A549 (cell line): ENCODE measurements around the gene RHBDD2. TPM values are rescaled to one million over a fixed set of nuclear protein-coding genes. Genes with fewer than 3 reads are reported as not detected.
"Not testable (repeated sequence)": the region's sequence is repeated elsewhere in the genome, so short reads cannot be mapped to it uniquely, and the experiment has no call there.

Experiments
- ATAC-seq, 2 experiments: fragments of 200-7000 bp in 1 of 2; fragments of >200 bp in 1 of 2; cut with Nextera tagmentation in 1 of 2; cut with Tn5 transposase in 1 of 2; 3 replicates each; pipeline versions ENCODE4 v1.8.0 to v1.9.1; 2018 to 2020; ENCODE audit warnings: mild to moderate bottlenecking in 1 of 2, moderate library complexity in 1 of 2
- CTCF ChIA-PET: fragments of 300-600 bp; sonication (Branson Sonifier 250); formaldehyde crosslinking; extraction: SDS; loops from one replicate; lab custom pipeline; 2021; ENCODE audit warnings: antibody characterized with exemption, inconsistent platforms; lab: Yijun Ruan, JAX
- POLR2A ChIA-PET: fragments of 350-600 bp; formaldehyde crosslinking; extraction: SDS; loops from one replicate; lab custom pipeline; 2021; ENCODE audit warnings: antibody characterized with exemption, inconsistent platforms; lab: Yijun Ruan, JAX
- DNase-seq, 2 experiments: peaks; one replicate each; pipeline versions ENCODE4 v3.0.0 to v3.0.0-alpha.2; 2011 to 2016; ENCODE audit warnings: low read depth in 1 of 2, low spot score in 1 of 2
- FAIRE-seq: peaks from 2 replicates; lab custom pipeline; 2011; peaks lifted over from hg19 to GRCh38; lab: Jason Lieb, UNC
- H3K27ac ChIP-seq, 2 experiments: fragments of >200 bp; sonication (Bioruptor Twin); formaldehyde crosslinking; 3 replicates each; pipeline ENCODE4 v1.5.1; 2016 to 2017
- H3K4me1 ChIP-seq: fragments of >200 bp; sonication (Bioruptor Twin); formaldehyde crosslinking; 3 replicates; pipeline ENCODE4 v1.6.1; 2016
- H3K4me2 ChIP-seq: fragments of >200 bp; sonication (Bioruptor Twin); formaldehyde crosslinking; 3 replicates; pipeline ENCODE4 v1.6.1; 2016
- H3K4me3 ChIP-seq: fragments of >200 bp; sonication (Bioruptor Twin); formaldehyde crosslinking; 3 replicates; pipeline ENCODE4 v1.5.1; 2016
- H3K9me3 ChIP-seq: fragments of >200 bp; sonication (Bioruptor Twin); formaldehyde crosslinking; 3 replicates; pipeline ENCODE4 v1.6.1; 2016
- BHLHE40 ChIP-seq: IDR thresholded peaks from 2 replicates; pipeline ENCODE4 v1.6.1; 2012; ENCODE audit warnings: low read depth, low read length, inconsistent platforms
- CBX8 ChIP-seq: fragments of 200-600 bp; sonication (generic); IDR thresholded peaks from 2 replicates; pipeline ENCODE4 v1.6.1; 2016
- CTCF ChIP-seq: fragments of >200 bp; sonication (Bioruptor Twin); formaldehyde crosslinking; IDR thresholded peaks from 3 replicates; pipeline ENCODE4 v1.5.1; 2016
- EHF ChIP-seq: fragments of 250-450 bp; sonication (Bioruptor Pico); IDR thresholded peaks from 2 replicates; pipeline ENCODE4 v1.5.0; 2020; ENCODE audit warnings: mild to moderate bottlenecking
- EHMT2 ChIP-seq: fragments of 200-600 bp; sonication (generic); IDR thresholded peaks from 2 replicates; pipeline ENCODE4 v1.6.1; 2016; ENCODE audit warnings: antibody characterized with exemption, low read depth, mild to moderate bottlenecking, moderate library complexity
- ESRRA ChIP-seq: fragments of 150-350 bp; IDR thresholded peaks from 2 replicates; pipeline ENCODE4 v1.6.1; 2014; ENCODE audit warnings: mild to moderate bottlenecking, low read length, borderline replicate concordance
- FOSL2 ChIP-seq, 2 experiments: fragments of 450-650 bp in 1 of 2; fragments of >200 bp in 1 of 2; sonication (Bioruptor Twin) in 1 of 2; formaldehyde crosslinking; IDR thresholded peaks; 2 replicates each; pipeline versions ENCODE4 v1.5.0 to v1.6.1; 2016 to 2020; ENCODE audit warnings: mild to moderate bottlenecking in 1 of 2, moderate library complexity in 1 of 2
- GATA3 ChIP-seq: IDR thresholded peaks from 2 replicates; pipeline ENCODE4 v1.6.1; 2012; ENCODE audit warnings: borderline replicate concordance
- HES2 ChIP-seq: fragments of >200 bp; sonication (Bioruptor Twin); formaldehyde crosslinking; IDR thresholded peaks from 2 replicates; pipeline ENCODE4 v1.6.1; 2016
- HEYL ChIP-seq: fragments of 250-450 bp; sonication (Bioruptor Pico); IDR thresholded peaks from 2 replicates; pipeline ENCODE4 v1.8.0; 2021; ENCODE audit warnings: mild to moderate bottlenecking, moderate library complexity
- HOXB13 ChIP-seq: fragments of 250-450 bp; sonication (Bioruptor Pico); IDR thresholded peaks from 2 replicates; pipeline ENCODE4 v1.5.0; 2020; ENCODE audit warnings: low read depth, mild to moderate bottlenecking, moderate library complexity
- HOXB5 ChIP-seq: fragments of 250-450 bp; sonication (Bioruptor Pico); IDR thresholded peaks from 2 replicates; pipeline ENCODE4 v1.5.0; 2020; ENCODE audit warnings: mild to moderate bottlenecking, moderate library complexity
- KDM1A ChIP-seq: fragments of 200-600 bp; sonication (generic); IDR thresholded peaks from 2 replicates; pipeline ENCODE4 v1.6.1; 2016; ENCODE audit warnings: low read depth, mild to moderate bottlenecking
- NPAS2 ChIP-seq: fragments of 250-450 bp; sonication (Bioruptor Pico); IDR thresholded peaks from 2 replicates; pipeline ENCODE4 v1.8.0; 2022; ENCODE audit warnings: mild to moderate bottlenecking, moderate library complexity, borderline replicate concordance
- NR3C1 ChIP-seq: fragments of >200 bp; sonication (Bioruptor Twin); formaldehyde crosslinking; IDR thresholded peaks from 3 replicates; pipeline ENCODE4 v1.6.1; 2017
- PHF8 ChIP-seq: fragments of 200-600 bp; sonication (generic); IDR thresholded peaks from 2 replicates; pipeline ENCODE4 v1.6.1; 2016; ENCODE audit warnings: low read depth, mild to moderate bottlenecking, antibody characterized with exemption, moderate library complexity, borderline replicate concordance
- POLR2AphosphoS2 ChIP-seq: conservative IDR thresholded peaks from 2 replicates; pipeline ENCODE4 v1.6.1; 2012; ENCODE audit warnings: low read length, improper control_type of control experiment, inconsistent platforms
- RAD21 ChIP-seq, 2 experiments: fragments of >200 bp in 1 of 2; sonication (Bioruptor Twin) in 1 of 2; formaldehyde crosslinking in 1 of 2; IDR thresholded peaks in 1 of 2; conservative IDR thresholded peaks in 1 of 2; 2 replicates in 1 of 2; 3 replicates in 1 of 2; pipeline ENCODE4 v1.6.1; 2012 to 2018; ENCODE audit warnings: inconsistent platforms in 1 of 2
- RFX5 ChIP-seq: fragments of 450-650 bp; IDR thresholded peaks from 2 replicates; pipeline ENCODE4 v1.7.1; 2014; ENCODE audit warnings: antibody characterized with exemption, mild to moderate bottlenecking, moderate library complexity
- SMC3 ChIP-seq: fragments of >200 bp; sonication (Bioruptor Twin); formaldehyde crosslinking; IDR thresholded peaks from 3 replicates; pipeline ENCODE4 v1.6.1; 2018; ENCODE audit warnings: inconsistent platforms
- SREBF2 ChIP-seq: fragments of 450-650 bp; IDR thresholded peaks from 2 replicates; pipeline ENCODE4 v1.6.1; 2014; ENCODE audit warnings: mild to moderate bottlenecking, moderate library complexity
- TP53 ChIP-seq: fragments of 250-450 bp; sonication (Bioruptor Pico); IDR thresholded peaks from 2 replicates; pipeline ENCODE4 v1.5.0; 2021; ENCODE audit warnings: mild to moderate bottlenecking, moderate library complexity
- ZC3H11A ChIP-seq: fragments of 450-650 bp; IDR thresholded peaks from 2 replicates; pipeline ENCODE4 v1.6.1; 2014; ENCODE audit warnings: antibody characterized with exemption, mild to moderate bottlenecking
- WGBS: methylation state at CpG from one replicate; pipeline ENCODE4 v1.1.6; 2017; ENCODE audit errors: missing lambda C conversion rate; 5-methylcytosine and 5-hydroxymethylcytosine counted together
- polyA plus RNA-seq, 4 experiments: library from polyadenylated mRNA; depleted of rRNA in 3 of 4; stranded (reverse); fragments of >200 nt; fragmentation: RNase III in 1 of 4; extraction: RNeasy Plus Mini Kit Qiagen cat#74134 plus additional on column Dnase treatment in 1 of 4; gene quantifications; 2 replicates in 3 of 4; 3 replicates in 1 of 4; pipeline ENCODE4 v1.2.3, GENCODE V29; 2011 to 2017
- TF ChIP-seq, protein P1 (sequence below): fragments of 200-600 bp; sonication (generic); IDR thresholded peaks from 2 replicates; pipeline ENCODE4 v1.6.1; 2016; ENCODE audit warnings: antibody characterized with exemption, mild to moderate bottlenecking, moderate library complexity

RHBDD2 gene
- polyA plus RNA-seq, 2 of the 4 experiments (the other 2 are of a cell fraction): 61.3 to 62.0 TPM

DNA sequence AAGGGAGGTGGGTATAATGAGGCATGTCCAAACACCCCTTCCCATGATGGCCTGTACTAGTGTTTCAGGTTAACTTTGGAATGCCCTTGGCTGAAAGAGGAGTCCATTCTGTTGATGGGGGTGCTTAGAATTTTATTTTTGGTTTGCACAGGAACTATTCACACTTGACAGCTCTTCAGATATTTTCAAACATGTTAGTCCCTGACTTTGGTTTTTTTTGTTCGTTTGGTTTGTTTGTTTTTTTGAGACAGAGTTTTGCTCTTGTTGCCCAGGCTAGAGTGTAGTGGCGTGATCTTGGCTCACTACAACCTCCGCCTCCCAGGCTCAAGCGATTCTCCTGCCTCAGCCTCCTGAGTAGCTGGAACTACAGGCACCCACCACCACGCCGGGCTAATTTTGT, 33.7 kb upstream of the RHBDD2 start:
- DNase-seq, H3K9me3 ChIP-seq, FAIRE-seq, ATAC-seq, H3K4me3 ChIP-seq, H3K27ac ChIP-seq, POLR2A ChIA-PET, H3K4me2 ChIP-seq: not testable (repeated sequence)
- WGBS: 55% methylated on average over 6 of the region's 6 CpGs
- peaks cover 19% of the 10 kb centered on the region for H3K4me1 ChIP-seq
- CTCF ChIA-PET: interaction anchor here (0.6 to 1.9 kb wide), 4 partner anchors 20 to 175 kb away, joined by 3 to 7 read pairs (median 4); no protein-coding TSS in a partner anchor

GRCh38 chr7:75847707-75848106, 31.1 kb upstream of the RHBDD2 start:
- ChIA-PET POLR2A (no interaction called here), CTCF (interaction anchor here (1.0 to 2.0 kb wide), 4 partner anchors 15 to 22 kb away, joined by 3 to 6 read pairs (median 4); no protein-coding TSS in a partner anchor)
- no peak for FAIRE-seq
- Histone ChIP-seq H3K27ac (no peak overlapping the region), H3K4me1 (peaks cover 10% of the 10 kb centered on the region), H3K4me3 (no peak overlapping the region), H3K9me3 (no peaks in the 10 kb centered on the region), H3K4me2 (no peak overlapping the region)
- DNase-seq: no peak
- TF ChIP-seq CTCF: no peak
- TF ChIP-seq BHLHE40: no peak
- no peak for TF ChIP-seq EHF (CRISPR knock-in tag)
- TF ChIP-seq ESRRA: no peak
- TF ChIP-seq SREBF2: no peak
- TF ChIP-seq SMC3: no peak
- TF ChIP-seq POLR2AphosphoS2: no peak
- no peak for TF ChIP-seq PHF8
- no peak for TF ChIP-seq CBX8
- no peak for TF ChIP-seq NPAS2 (CRISPR knock-in tag)
- TF ChIP-seq RAD21 (conservative IDR thresholded peaks at IDR 0.05 in 1 of 2, IDR thresholded peaks at IDR 0.05 in 1 of 2): no peak
- no peak for TF ChIP-seq ZC3H11A
- no peak for TF ChIP-seq FOSL2 (IDR thresholded peaks at IDR 0.05)
- no peak for TF ChIP-seq FOSL2 (CRISPR knock-in tag; IDR thresholded peaks at IDR 0.05)
- TF ChIP-seq HEYL (CRISPR knock-in tag): no peak
- no peak for ATAC-seq
- 74% methylated on average over 7 of the region's 7 CpGs for WGBS

DNA sequence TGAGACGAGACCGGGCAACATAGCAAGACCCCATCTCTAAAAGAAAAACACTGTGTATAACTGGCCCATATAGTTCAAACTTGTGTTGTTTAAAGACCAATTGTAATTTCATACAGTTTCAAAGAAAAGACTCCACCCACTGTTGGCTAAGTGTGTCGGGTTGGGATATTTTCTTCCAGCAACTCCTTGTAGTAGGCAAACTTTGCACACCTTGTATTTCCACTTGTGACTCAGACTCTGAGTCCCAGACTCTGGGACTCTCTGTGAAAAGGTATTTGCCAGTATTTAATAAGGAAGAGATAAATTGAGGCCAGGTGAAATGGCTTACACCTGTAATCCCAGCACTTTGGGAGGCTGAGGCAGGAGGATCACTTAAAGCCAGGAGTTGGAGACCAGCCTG, 29.3 kb upstream of the RHBDD2 start:
- ChIA-PET CTCF (interaction anchor here (0.5 to 2.0 kb wide), 2 partner anchors 16 to 173 kb away, joined by 3 to 6 read pairs; no protein-coding TSS in a partner anchor), POLR2A (no interaction called here)
- DNase-seq (no peak), ATAC-seq (peak in 1 of 2 experiments; percentile 19; a peak in 1 of 6 replicates), FAIRE-seq (no peak)
- no peak overlapping the region for H3K27ac ChIP-seq
- H3K4me2 ChIP-seq: no peak overlapping the region
- WGBS: 59% methylated on average over 3 of the region's 3 CpGs
- no peak overlapping the region for H3K4me3 ChIP-seq
- H3K4me1 ChIP-seq: no peaks in the 10 kb centered on the region
- TF ChIP-seq HEYL (CRISPR knock-in tag) (no peak), KDM1A (no peak), HOXB5 (no peak), CTCF (no peak), RFX5 (no peak), GATA3 (no peak), NR3C1 (no peak), HOXB13 (CRISPR knock-in tag) (no peak), TP53 (CRISPR knock-in tag) (no peak), ESRRA (no peak), EHMT2 (no peak), PHF8 (no peak), HES2 (no peak)
- TF ChIP-seq, protein P1, sequence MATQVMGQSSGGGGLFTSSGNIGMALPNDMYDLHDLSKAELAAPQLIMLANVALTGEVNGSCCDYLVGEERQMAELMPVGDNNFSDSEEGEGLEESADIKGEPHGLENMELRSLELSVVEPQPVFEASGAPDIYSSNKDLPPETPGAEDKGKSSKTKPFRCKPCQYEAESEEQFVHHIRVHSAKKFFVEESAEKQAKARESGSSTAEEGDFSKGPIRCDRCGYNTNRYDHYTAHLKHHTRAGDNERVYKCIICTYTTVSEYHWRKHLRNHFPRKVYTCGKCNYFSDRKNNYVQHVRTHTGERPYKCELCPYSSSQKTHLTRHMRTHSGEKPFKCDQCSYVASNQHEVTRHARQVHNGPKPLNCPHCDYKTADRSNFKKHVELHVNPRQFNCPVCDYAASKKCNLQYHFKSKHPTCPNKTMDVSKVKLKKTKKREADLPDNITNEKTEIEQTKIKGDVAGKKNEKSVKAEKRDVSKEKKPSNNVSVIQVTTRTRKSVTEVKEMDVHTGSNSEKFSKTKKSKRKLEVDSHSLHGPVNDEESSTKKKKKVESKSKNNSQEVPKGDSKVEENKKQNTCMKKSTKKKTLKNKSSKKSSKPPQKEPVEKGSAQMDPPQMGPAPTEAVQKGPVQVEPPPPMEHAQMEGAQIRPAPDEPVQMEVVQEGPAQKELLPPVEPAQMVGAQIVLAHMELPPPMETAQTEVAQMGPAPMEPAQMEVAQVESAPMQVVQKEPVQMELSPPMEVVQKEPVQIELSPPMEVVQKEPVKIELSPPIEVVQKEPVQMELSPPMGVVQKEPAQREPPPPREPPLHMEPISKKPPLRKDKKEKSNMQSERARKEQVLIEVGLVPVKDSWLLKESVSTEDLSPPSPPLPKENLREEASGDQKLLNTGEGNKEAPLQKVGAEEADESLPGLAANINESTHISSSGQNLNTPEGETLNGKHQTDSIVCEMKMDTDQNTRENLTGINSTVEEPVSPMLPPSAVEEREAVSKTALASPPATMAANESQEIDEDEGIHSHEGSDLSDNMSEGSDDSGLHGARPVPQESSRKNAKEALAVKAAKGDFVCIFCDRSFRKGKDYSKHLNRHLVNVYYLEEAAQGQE: no peak
- no peaks in the 10 kb centered on the region for H3K9me3 ChIP-seq
